Measurements from ENCODE around the gene ANKS1B. TPM values are rescaled to one million over a fixed set of nuclear protein-coding genes. Genes with fewer than 3 reads are reported as not detected.

Gene ANKS1B
- polyA plus RNA-seq, 3 donors = not detected

- H3K4me1 ChIP-seq (ENCODE audit: control insufficient read depth in 1 of 2, insufficient read depth in 2 of 2, low read length in 2 of 2) = no peaks in the 10 kb centered on the region
- TF ChIP-seq, protein P1, sequence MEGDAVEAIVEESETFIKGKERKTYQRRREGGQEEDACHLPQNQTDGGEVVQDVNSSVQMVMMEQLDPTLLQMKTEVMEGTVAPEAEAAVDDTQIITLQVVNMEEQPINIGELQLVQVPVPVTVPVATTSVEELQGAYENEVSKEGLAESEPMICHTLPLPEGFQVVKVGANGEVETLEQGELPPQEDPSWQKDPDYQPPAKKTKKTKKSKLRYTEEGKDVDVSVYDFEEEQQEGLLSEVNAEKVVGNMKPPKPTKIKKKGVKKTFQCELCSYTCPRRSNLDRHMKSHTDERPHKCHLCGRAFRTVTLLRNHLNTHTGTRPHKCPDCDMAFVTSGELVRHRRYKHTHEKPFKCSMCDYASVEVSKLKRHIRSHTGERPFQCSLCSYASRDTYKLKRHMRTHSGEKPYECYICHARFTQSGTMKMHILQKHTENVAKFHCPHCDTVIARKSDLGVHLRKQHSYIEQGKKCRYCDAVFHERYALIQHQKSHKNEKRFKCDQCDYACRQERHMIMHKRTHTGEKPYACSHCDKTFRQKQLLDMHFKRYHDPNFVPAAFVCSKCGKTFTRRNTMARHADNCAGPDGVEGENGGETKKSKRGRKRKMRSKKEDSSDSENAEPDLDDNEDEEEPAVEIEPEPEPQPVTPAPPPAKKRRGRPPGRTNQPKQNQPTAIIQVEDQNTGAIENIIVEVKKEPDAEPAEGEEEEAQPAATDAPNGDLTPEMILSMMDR (IDR thresholded peaks at IDR 0.05) = no peak
- no peak overlapping the region for H2AFZ ChIP-seq (ENCODE audit: insufficient read depth, low read depth, low read length, poor library complexity, severe bottlenecking)
- Mint-ChIP-seq H3K27ac (no peak overlapping the region), H3K36me3 (no peaks in the 10 kb centered on the region), H3K4me3 (no peak overlapping the region), H3K27me3 (ENCODE audit: low read depth in 3 of 3) (no peaks in the 10 kb centered on the region), H3K4me1 (no peaks in the 10 kb centered on the region), H3K9me3 (peaks cover 0 to 1% (median 0%) of the 10 kb centered on the region in 7 donors)
- H3K4me3 ChIP-seq (replicated peaks in 1 of 3; ENCODE audit: low read depth in 2 of 3, low read length in 3 of 3) = no peak overlapping the region
- no peak overlapping the region for H3K27ac ChIP-seq (ENCODE audit: low read depth in 1 of 2, low read length in 2 of 2)
- H3K9me3 ChIP-seq (replicated peaks in 1 of 2; ENCODE audit: control insufficient read depth in 1 of 2, insufficient read depth in 1 of 2, low read length in 2 of 2) = no peaks in the 10 kb centered on the region
- intact Hi-C loops (cut with micrococcal nuclease) = no loop called here
- H3K27me3 ChIP-seq (ENCODE audit: control insufficient read depth in 2 of 2, insufficient read depth in 2 of 2, low read length in 2 of 2) = no peaks in the 10 kb centered on the region
- H3K36me3 ChIP-seq (replicated peaks in 1 of 2; ENCODE audit: control insufficient read depth in 1 of 2, insufficient read depth in 2 of 2, low read length in 2 of 2) = no peaks in the 10 kb centered on the region
- H3K9ac ChIP-seq (ENCODE audit: insufficient read depth, low read length, poor library complexity, severe bottlenecking) = no peak overlapping the region
- H3K4me2 ChIP-seq (replicated peaks; ENCODE audit: extremely low read depth, low read length, poor library complexity, severe bottlenecking) = no peak overlapping the region
- no peaks in the 10 kb centered on the region for H4K20me1 ChIP-seq (ENCODE audit: insufficient read depth, low read length)
- no peak for DNase-seq
- H3K79me2 ChIP-seq (ENCODE audit: insufficient read depth, low read length) = no peaks in the 10 kb centered on the region
Measured at GRCh38 chr12:99822273-99822672, 162.5 kb downstream of the ANKS1B start.

GRCh38 chr12:99810718-99811593 lies 173.8 kb downstream of the ANKS1B start:
- WGBS (ENCODE audit: insufficient coverage) = no CpG with 5 or more reads among the region's 2 CpGs
- H3K27ac ChIP-seq (ENCODE audit: low read depth in 1 of 2, low read length in 2 of 2) = no peak overlapping the region
- H3K9ac ChIP-seq (ENCODE audit: insufficient read depth, low read length, poor library complexity, severe bottlenecking) = no peak overlapping the region
- TF ChIP-seq, protein P1 (IDR thresholded peaks at IDR 0.05) = no peak
- H4K20me1 ChIP-seq (ENCODE audit: insufficient read depth, low read length) = no peaks in the 10 kb centered on the region
- no peak overlapping the region for H3K4me2 ChIP-seq (replicated peaks; ENCODE audit: extremely low read depth, low read length, poor library complexity, severe bottlenecking)
- no peaks in the 10 kb centered on the region for H3K9me3 Mint-ChIP-seq
- H3K27me3 ChIP-seq (ENCODE audit: control insufficient read depth in 2 of 2, insufficient read depth in 2 of 2, low read length in 2 of 2) = no peaks in the 10 kb centered on the region
- DNase-seq = no peak
- H3K27ac Mint-ChIP-seq = no peak overlapping the region
- H3K4me3 Mint-ChIP-seq = no peak overlapping the region
- H3K27me3 Mint-ChIP-seq (ENCODE audit: low read depth in 3 of 3) = peaks cover 0 to 1% (median 0%) of the 10 kb centered on the region in 3 donors
- H3K79me2 ChIP-seq (ENCODE audit: insufficient read depth, low read length) = no peaks in the 10 kb centered on the region
- H3K4me1 ChIP-seq (ENCODE audit: control insufficient read depth in 1 of 2, insufficient read depth in 2 of 2, low read length in 2 of 2) = no peaks in the 10 kb centered on the region
- no peaks in the 10 kb centered on the region for H3K4me1 Mint-ChIP-seq
- intact Hi-C loops (cut with micrococcal nuclease) = no loop called here
- no peaks in the 10 kb centered on the region for H3K36me3 ChIP-seq (replicated peaks in 1 of 2; ENCODE audit: control insufficient read depth in 1 of 2, insufficient read depth in 2 of 2, low read length in 2 of 2)
- H3K9me3 ChIP-seq (replicated peaks in 1 of 2; ENCODE audit: control insufficient read depth in 1 of 2, insufficient read depth in 1 of 2, low read length in 2 of 2) = no peaks in the 10 kb centered on the region
- no peak overlapping the region for H3K4me3 ChIP-seq (replicated peaks in 1 of 3; ENCODE audit: low read depth in 2 of 3, low read length in 3 of 3)
- H2AFZ ChIP-seq (ENCODE audit: insufficient read depth, low read depth, low read length, poor library complexity, severe bottlenecking) = no peak overlapping the region
- H3K36me3 Mint-ChIP-seq = no peaks in the 10 kb centered on the region

Data from CD14-positive monocyte (primary cell).